Bronchial smooth muscle cell (primary cell): Measurements from ENCODE around the gene CNTNAP3B. TPM values are rescaled to one million over a fixed set of nuclear protein-coding genes. Genes with fewer than 3 reads are reported as not detected.

Experiments used
- total RNA-seq: library from RNA; depleted of rRNA; stranded (reverse); fragments of >200 nt; gene quantifications from 2 replicates; pipeline ENCODE4 v1.2.1, GENCODE V29; 2014

The CNTNAP3B gene
- total RNA-seq: 7.8 and 14.8 TPM in 2 replicates

GRCh38 chr9:42129073-42129729, at the start of gene CNTNAP3B:
CNTNAP3B (minus strand) TSS chr9:42129426; CDS start chr9:42129094, 332 bp downstream.

Other genes starting within 250 kb of the CNTNAP3B start
- gene SPATA31A6, start 54.2 kb upstream of the CNTNAP3B start, total RNA-seq: not detected in 2 replicates